Mesothelial cell of epicardium (in vitro differentiated cells): ENCODE measurements around the gene HNRNPUL1. TPM values are rescaled to one million over a fixed set of nuclear protein-coding genes. Genes with fewer than 3 reads are reported as not detected.
A peak's percentile ranks its signal among the peaks of the same experiment; 100 is the strongest.

Source experiments
- DNase-seq, 2 experiments: peaks; one replicate each; pipeline ENCODE4 v3.0.0; 2021; ENCODE audit warnings: low spot score in 2 of 2; ENCODE audit not compliant: unreplicated experiment in 2 of 2
- H3K27ac Mint-ChIP-seq: 2 replicates; pipeline ENCODE4 v1.8.0; 2021; ENCODE audit warnings: mixed read lengths
- H3K27me3 Mint-ChIP-seq: 2 replicates; pipeline ENCODE4 v1.8.0; 2021; ENCODE audit warnings: low read depth, mixed read lengths
- H3K36me3 Mint-ChIP-seq: 2 replicates; pipeline ENCODE4 v1.8.0; 2021; ENCODE audit warnings: mixed read lengths
- H3K4me1 Mint-ChIP-seq: 2 replicates; pipeline ENCODE4 v1.8.0; 2021; ENCODE audit warnings: mixed read lengths
- H3K4me3 Mint-ChIP-seq: 2 replicates; pipeline ENCODE4 v1.8.0; 2021; ENCODE audit warnings: mild to moderate bottlenecking, moderate library complexity, mixed read lengths
- H3K9me3 Mint-ChIP-seq: 2 replicates; pipeline ENCODE4 v1.8.0; 2021; ENCODE audit warnings: mixed read lengths
- total RNA-seq: library from RNA; stranded (reverse); gene quantifications from 3 replicates; pipeline ENCODE4 v1.2.1, GENCODE V29; 2021
- TF ChIP-seq, protein P1 (sequence below): fragments of 200-600 bp; sonication (generic); IDR thresholded peaks from one replicate; pipeline ENCODE4 v1.5.0; 2021; ENCODE audit warnings: antibody characterized with exemption; ENCODE audit not compliant: unreplicated experiment

Gene HNRNPUL1
- total RNA-seq, 1 donor from 2014 or later, result 246 TPM

GRCh38 chr19:41324231-41324702 lies 60.1 kb downstream of the HNRNPUL1 start:
- Mint-ChIP-seq H3K9me3 (no peaks in the 10 kb centered on the region), H3K27ac (peak overlapping the region; percentile 95), H3K4me3 (peak overlapping the region; percentile 77)

GRCh38 chr19:41324921-41325639 lies 60.9 kb downstream of the HNRNPUL1 start:
- Mint-ChIP-seq H3K4me3 (peak overlapping the region; percentile 77), H3K36me3 (no peaks in the 10 kb centered on the region), H3K4me1 (peaks cover 49% of the 10 kb centered on the region), H3K27me3 (peaks cover 6% of the 10 kb centered on the region), H3K27ac (peak overlapping the region; percentile 94), H3K9me3 (no peaks in the 10 kb centered on the region)
- TF ChIP-seq, protein P1, sequence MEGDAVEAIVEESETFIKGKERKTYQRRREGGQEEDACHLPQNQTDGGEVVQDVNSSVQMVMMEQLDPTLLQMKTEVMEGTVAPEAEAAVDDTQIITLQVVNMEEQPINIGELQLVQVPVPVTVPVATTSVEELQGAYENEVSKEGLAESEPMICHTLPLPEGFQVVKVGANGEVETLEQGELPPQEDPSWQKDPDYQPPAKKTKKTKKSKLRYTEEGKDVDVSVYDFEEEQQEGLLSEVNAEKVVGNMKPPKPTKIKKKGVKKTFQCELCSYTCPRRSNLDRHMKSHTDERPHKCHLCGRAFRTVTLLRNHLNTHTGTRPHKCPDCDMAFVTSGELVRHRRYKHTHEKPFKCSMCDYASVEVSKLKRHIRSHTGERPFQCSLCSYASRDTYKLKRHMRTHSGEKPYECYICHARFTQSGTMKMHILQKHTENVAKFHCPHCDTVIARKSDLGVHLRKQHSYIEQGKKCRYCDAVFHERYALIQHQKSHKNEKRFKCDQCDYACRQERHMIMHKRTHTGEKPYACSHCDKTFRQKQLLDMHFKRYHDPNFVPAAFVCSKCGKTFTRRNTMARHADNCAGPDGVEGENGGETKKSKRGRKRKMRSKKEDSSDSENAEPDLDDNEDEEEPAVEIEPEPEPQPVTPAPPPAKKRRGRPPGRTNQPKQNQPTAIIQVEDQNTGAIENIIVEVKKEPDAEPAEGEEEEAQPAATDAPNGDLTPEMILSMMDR, result no peak
- DNase-seq, result peak in 1 of 2 experiments; percentile 49

More at GRCh38 chr19:41324231-41324702, 60.1 kb downstream of the HNRNPUL1 start:
- peaks cover 6% of the 10 kb centered on the region for H3K27me3 Mint-ChIP-seq
- TF ChIP-seq, protein P1, result no peak
- DNase-seq, result no peak
- H3K4me1 Mint-ChIP-seq, result peaks cover 49% of the 10 kb centered on the region
- peaks cover 2% of the 10 kb centered on the region for H3K36me3 Mint-ChIP-seq

DNA sequence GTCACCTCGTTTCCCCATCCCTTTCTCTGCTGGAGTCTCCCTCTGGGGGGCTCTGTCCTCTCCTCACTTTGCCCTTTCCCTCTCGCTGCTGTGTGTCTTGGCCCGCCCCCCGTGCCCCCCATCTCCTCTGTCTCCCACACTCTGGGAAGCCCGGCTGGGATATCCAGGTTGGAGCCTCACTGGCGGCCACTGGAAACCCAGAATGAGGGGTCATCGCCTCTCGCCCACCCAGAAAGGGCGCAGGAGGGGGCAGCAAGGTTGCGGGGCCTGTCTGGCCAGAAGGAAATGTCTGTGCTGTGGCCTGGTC lies 61.4 kb downstream of the HNRNPUL1 start:
- Mint-ChIP-seq H3K27me3 (peaks cover 6% of the 10 kb centered on the region), H3K4me1 (peaks cover 49% of the 10 kb centered on the region), H3K9me3 (no peaks in the 10 kb centered on the region), H3K4me3 (peak overlapping the region; percentile 77), H3K27ac (peak overlapping the region; percentile 94), H3K36me3 (peaks cover 2% of the 10 kb centered on the region)
- TF ChIP-seq, protein P1, result no peak
- DNase-seq, result no peak

GRCh38 chr19:41325947-41326706 lies 62.0 kb downstream of the HNRNPUL1 start:
- H3K4me1 Mint-ChIP-seq, result peaks cover 49% of the 10 kb centered on the region
- no peaks in the 10 kb centered on the region for H3K9me3 Mint-ChIP-seq
- no peak for DNase-seq
- H3K36me3 Mint-ChIP-seq, result peaks cover 2% of the 10 kb centered on the region
- TF ChIP-seq, protein P1, result no peak
- peak overlapping the region; percentile 59 for H3K4me3 Mint-ChIP-seq
- H3K27ac Mint-ChIP-seq, result peak overlapping the region; percentile 62
- peaks cover 6% of the 10 kb centered on the region for H3K27me3 Mint-ChIP-seq

- Mint-ChIP-seq H3K9me3 (no peaks in the 10 kb centered on the region), H3K27me3 (peaks cover 6% of the 10 kb centered on the region), H3K4me3 (no peak overlapping the region), H3K27ac (peak overlapping the region; percentile 67), H3K36me3 (peaks cover 4% of the 10 kb centered on the region), H3K4me1 (peaks cover 46% of the 10 kb centered on the region)
- DNase-seq, result no peak
- TF ChIP-seq, protein P1, result no peak
Measured at GRCh38 chr19:41327076-41327575, 63.0 kb downstream of the HNRNPUL1 start.
